ENCODE results near the gene EBF4. TPM values are rescaled to one million over a fixed set of nuclear protein-coding genes. Genes with fewer than 3 reads are reported as not detected.

EBF4 gene
- total RNA-seq, 1 donor from 2014 or later, result 17.9 TPM

DNA sequence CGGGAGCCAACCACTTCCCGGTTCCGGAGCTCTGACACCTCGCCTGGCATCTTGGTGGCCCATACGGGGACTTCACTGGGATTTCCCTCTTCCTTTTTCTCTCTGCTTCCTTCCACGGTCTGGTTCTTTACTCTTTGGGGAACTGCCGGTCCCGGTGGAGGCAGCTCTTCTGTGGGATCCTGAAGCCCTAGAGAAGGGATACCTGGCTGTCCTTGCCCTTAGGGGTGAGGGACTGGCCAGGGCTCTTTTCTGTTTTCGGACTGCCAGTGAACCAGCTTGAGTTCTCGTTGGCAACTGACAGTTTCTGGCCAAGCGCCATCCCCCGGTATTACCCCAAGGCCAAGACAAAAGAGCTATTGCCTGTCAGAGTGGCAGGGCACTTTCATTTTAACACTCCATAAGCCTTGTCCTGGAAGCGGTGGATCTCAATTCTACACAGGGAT, 108.7 kb downstream of the EBF4 start:
- H3K4me1 Mint-ChIP-seq (ENCODE audit: unreplicated experiment), result peaks cover 26% of the 10 kb centered on the region
- peak overlapping the region; percentile 65 for H3K27ac Mint-ChIP-seq
- peaks cover 5% of the 10 kb centered on the region for H3K36me3 Mint-ChIP-seq

DNA sequence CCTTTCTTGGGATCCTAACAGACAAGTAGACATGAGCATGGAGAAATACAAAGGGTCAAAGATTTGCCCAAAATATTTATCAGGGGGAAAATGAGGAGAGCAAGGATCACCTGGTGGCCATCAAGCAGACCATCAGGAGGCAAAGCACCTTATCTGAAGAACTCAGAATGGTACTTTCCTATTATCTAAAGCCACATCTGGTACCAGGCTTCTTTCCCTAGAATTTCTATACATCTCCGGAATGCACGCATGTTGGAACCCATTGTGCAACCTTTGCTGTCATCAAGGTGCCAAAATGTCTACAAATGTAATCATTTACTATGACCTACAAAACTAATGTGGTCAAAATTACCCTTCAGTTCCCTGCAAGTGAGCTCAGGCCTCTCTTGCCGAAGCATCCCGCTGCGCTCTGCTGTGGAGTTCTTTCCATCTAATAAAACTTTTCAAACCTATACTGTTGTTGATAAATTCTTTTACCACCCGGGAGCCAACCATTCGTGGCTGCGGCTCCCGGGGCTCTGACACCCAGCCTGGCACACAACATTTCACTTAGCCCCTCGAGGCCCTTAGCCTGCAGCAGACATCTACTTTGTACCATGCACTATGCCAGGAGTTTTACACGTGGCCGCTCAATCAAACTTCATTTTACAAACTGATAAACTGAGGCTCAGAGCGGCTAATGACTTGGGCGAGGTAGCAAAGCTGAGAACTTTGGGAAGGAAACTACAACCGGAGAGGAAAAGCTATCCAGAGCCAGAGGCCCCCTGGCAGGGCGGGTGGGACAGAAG, 111.7 kb downstream of the EBF4 start:
- TF ChIP-seq, protein P1, sequence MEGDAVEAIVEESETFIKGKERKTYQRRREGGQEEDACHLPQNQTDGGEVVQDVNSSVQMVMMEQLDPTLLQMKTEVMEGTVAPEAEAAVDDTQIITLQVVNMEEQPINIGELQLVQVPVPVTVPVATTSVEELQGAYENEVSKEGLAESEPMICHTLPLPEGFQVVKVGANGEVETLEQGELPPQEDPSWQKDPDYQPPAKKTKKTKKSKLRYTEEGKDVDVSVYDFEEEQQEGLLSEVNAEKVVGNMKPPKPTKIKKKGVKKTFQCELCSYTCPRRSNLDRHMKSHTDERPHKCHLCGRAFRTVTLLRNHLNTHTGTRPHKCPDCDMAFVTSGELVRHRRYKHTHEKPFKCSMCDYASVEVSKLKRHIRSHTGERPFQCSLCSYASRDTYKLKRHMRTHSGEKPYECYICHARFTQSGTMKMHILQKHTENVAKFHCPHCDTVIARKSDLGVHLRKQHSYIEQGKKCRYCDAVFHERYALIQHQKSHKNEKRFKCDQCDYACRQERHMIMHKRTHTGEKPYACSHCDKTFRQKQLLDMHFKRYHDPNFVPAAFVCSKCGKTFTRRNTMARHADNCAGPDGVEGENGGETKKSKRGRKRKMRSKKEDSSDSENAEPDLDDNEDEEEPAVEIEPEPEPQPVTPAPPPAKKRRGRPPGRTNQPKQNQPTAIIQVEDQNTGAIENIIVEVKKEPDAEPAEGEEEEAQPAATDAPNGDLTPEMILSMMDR (conservative IDR thresholded peaks at IDR 0.05), result no peak
- Mint-ChIP-seq H3K4me1 (ENCODE audit: unreplicated experiment) (peaks cover 20% of the 10 kb centered on the region), H3K36me3 (no peaks in the 10 kb centered on the region), H3K4me3 (no peak overlapping the region), H3K9me3 (peaks cover 10% of the 10 kb centered on the region), H3K27me3 (peaks cover 73% of the 10 kb centered on the region), H3K27ac (no peak overlapping the region)
- no peak for DNase-seq (ENCODE audit: extremely low spot score, unreplicated experiment)

More for the DNA sequence above, 108.7 kb downstream of the EBF4 start:
- Mint-ChIP-seq H3K27me3 (peaks cover 62% of the 10 kb centered on the region), H3K9me3 (peaks cover 4% of the 10 kb centered on the region), H3K4me3 (peak overlapping the region; percentile 94)
- TF ChIP-seq, protein P1 (conservative IDR thresholded peaks at IDR 0.05), result no peak
- peak; percentile 37 for DNase-seq (ENCODE audit: extremely low spot score, unreplicated experiment)

DNA sequence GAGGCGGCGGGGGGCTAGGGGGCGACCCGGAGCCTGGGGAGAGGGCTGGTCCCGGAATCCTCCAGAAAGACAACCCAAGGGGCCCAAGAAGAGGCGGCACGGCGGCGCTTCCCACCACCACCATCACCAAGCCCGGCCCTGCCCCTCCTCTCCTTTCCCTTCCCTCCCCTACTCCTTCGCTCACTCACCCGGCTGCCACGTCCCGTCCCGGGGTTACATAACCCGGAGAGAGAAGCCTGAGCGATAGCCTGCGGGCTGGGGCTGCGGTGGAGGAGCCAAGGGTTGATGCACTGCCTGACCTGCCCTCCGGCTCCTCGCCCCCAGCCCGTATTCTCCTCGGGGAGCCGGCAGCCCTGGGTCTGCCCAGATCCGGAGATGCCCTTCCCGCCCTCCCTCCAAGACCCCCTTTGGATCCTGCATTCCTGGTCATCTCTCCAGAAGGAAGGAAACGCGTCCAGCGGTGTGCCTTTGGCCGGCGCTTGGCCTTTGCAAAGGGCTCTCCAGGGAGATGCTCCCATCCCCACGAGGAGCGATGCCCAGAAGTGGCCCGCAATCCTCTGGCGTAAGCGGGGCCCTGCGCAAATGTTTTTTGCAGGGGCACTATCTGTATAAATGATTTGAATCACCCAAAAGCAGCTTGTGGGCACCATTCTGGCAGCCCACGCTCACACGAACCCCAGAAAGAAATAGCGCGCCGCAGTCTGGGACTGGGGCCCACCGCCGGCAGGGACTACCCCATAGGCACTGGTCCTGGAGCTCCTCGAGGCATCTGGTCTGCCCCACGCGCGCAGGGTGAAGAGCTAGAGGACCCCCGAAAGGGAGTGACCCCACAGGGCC, 112.5 kb downstream of the EBF4 start:
- Mint-ChIP-seq H3K36me3 (no peaks in the 10 kb centered on the region), H3K4me1 (ENCODE audit: unreplicated experiment) (peaks cover 12% of the 10 kb centered on the region), H3K4me3 (no peak overlapping the region), H3K27me3 (peaks cover 65% of the 10 kb centered on the region), H3K9me3 (peaks cover 10% of the 10 kb centered on the region), H3K27ac (no peak overlapping the region)
- DNase-seq (ENCODE audit: extremely low spot score, unreplicated experiment), result peak; percentile 67
- TF ChIP-seq, protein P1 (conservative IDR thresholded peaks at IDR 0.05), result no peak

DNA sequence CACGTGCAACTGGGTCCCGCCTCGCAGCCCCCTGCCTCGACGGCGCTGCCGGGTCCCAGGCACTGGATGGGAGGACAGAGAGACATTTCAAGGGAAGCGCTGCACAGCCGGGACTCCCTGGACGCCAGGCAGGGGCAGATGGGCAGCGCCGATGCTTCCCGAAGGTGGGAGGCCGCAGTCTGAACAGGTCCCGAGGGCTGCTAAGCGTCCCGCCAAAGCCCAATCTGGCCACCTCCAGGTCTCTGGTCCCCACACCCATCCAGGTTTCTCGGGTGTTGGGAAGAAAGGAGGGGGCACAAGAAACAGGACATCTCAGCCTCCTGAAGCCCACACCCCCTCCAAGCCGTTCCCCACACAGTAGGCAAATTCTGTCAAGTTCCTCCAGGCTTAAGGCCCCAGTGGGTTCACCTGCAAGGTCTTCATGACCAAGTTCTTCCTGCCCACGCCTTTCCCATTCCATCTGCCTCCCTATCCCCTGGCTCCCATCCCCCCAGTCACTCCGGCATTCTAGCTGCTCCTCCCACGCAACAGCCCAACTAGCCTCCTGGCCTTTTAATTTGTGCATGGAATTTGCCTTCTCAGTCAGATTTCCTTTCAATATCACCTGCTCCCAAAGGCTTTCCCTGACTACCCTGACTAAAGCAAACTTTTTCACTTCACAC, 113.2 kb downstream of the EBF4 start:
- peaks cover 10% of the 10 kb centered on the region for H3K9me3 Mint-ChIP-seq
- peaks cover 8% of the 10 kb centered on the region for H3K4me1 Mint-ChIP-seq (ENCODE audit: unreplicated experiment)
- peaks cover 61% of the 10 kb centered on the region for H3K27me3 Mint-ChIP-seq
- H3K4me3 Mint-ChIP-seq, result no peak overlapping the region
- DNase-seq (ENCODE audit: extremely low spot score, unreplicated experiment), result no peak
- no peak overlapping the region for H3K27ac Mint-ChIP-seq
- TF ChIP-seq, protein P1 (conservative IDR thresholded peaks at IDR 0.05), result no peak
- H3K36me3 Mint-ChIP-seq, result no peaks in the 10 kb centered on the region

DNA sequence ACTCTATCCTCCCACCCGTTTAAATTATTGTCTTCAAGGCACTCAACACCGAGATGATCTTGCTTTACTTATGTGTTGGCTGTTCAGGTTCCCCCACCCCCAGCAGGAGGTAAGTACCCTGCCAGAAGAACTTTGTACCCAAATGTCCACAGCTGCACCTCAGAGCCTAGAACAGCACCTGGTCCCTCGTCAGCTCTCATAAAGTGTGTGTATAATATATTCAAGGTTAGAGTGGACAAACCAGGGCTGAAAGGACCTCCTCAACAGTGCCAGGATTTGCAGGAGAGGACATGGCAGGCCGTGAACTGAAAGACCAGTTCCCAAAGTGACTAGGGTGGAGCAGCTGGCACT, 113.7 kb downstream of the EBF4 start:
- Mint-ChIP-seq H3K4me3 (no peak overlapping the region), H3K36me3 (no peaks in the 10 kb centered on the region), H3K27ac (no peak overlapping the region), H3K4me1 (ENCODE audit: unreplicated experiment) (peaks cover 3% of the 10 kb centered on the region), H3K9me3 (peaks cover 10% of the 10 kb centered on the region), H3K27me3 (peaks cover 61% of the 10 kb centered on the region)
- TF ChIP-seq, protein P1 (conservative IDR thresholded peaks at IDR 0.05), result no peak
- no peak for DNase-seq (ENCODE audit: extremely low spot score, unreplicated experiment)
